OCI-LY7 (cell line): Measurements from ENCODE around the gene FAM193B.

Source experiments
- CTCF ChIP-seq: fragments of 200-600 bp; sonication (generic); conservative IDR thresholded peaks from 2 replicates; pipeline ENCODE4 v1.5.1; 2014; ENCODE audit warnings: mild to moderate bottlenecking, antibody characterized with exemption, low read length, moderate library complexity, mixed read lengths
- EZH2phosphoT487 ChIP-seq: fragments of 200-600 bp; sonication (generic); IDR thresholded peaks from 2 replicates; pipeline ENCODE4 v1.6.1; 2018; ENCODE audit warnings: low read depth, borderline replicate concordance, mild to moderate bottlenecking, mixed run types, antibody characterized with exemption, low read length, moderate library complexity, mixed read lengths

DNA sequence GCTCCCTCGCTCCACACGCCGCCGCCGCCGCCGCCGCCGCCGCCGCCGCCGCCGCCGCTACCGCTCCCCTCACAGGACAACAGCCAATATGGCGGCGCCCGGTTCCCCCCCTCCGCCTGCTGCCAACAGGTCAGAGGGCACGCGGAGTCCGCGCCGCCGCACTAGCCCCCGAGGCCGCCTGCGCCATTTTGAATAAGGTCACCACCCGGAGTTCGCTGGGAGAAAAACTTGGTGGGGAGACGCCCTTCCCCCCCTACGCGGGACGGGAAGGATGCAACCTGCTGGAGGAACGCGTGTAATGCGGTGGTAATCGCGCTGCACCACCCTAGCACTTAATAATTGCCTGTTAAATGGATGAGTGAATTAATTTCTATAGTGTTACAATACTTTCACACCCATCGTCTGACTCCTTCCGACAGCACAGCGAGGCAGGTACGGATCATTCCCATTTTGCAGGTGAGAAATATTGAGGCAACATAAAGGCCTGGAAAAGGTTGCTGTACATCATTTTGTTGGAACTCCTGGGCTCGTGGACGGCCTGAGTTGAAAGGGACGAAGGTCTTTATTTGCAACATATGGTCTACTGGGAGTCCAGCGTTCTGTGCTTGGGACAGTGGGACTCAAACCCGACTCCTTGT, at the start of gene FAM193B:
- TF ChIP-seq CTCF: peak; percentile 48
- no peak for TF ChIP-seq EZH2phosphoT487
